K562 (cell line): Measurements from ENCODE around the gene SOBP.

Experiments used
- E2F6 ChIP-seq, 2 experiments: IDR thresholded peaks; 2 replicates each; pipeline ENCODE4 v1.6.1; 2011; ENCODE audit warnings: borderline replicate concordance in 1 of 2, control low read depth in 1 of 2, low read depth in 1 of 2, low read length in 1 of 2, mild to moderate bottlenecking in 1 of 2, mixed read lengths in 1 of 2, moderate library complexity in 1 of 2; ENCODE audit not compliant: insufficient read depth in 1 of 2, insufficient read length in 1 of 2, poor library complexity in 1 of 2, severe bottlenecking in 1 of 2; ENCODE audit errors: extremely low read depth in 1 of 2
- FOXK1 ChIP-seq: sonication (generic); formaldehyde crosslinking; IDR thresholded peaks from 2 replicates; pipeline ENCODE4 v1.8.0; 2022; ENCODE audit warnings: missing genetic modification reagents, mild to moderate bottlenecking, borderline replicate concordance
- HMG20A ChIP-seq: fragments of 450-650 bp; formaldehyde crosslinking; conservative IDR thresholded peaks from 2 replicates; pipeline ENCODE4 v1.4.0; 2020; ENCODE audit warnings: mild to moderate bottlenecking, mixed read lengths
- JUN ChIP-seq, 2 experiments: sonication (generic) in 1 of 2; formaldehyde crosslinking in 1 of 2; IDR thresholded peaks; 2 replicates each; pipeline versions ENCODE4 v1.6.1 to v1.8.0; 2012 to 2022; ENCODE audit warnings: borderline replicate concordance in 2 of 2, mild to moderate bottlenecking in 2 of 2, improper control_type of control experiment in 1 of 2, low read depth in 1 of 2, low read length in 1 of 2, missing genetic modification reagents in 1 of 2
- KLF1 ChIP-seq: fragments of 450-650 bp; IDR thresholded peaks from 2 replicates; pipeline ENCODE4 v1.6.1; 2016; ENCODE audit warnings: missing genetic modification characterization, missing compliant biosample characterization
- RBM22 ChIP-seq: fragments of 200-400 bp; formaldehyde crosslinking; IDR thresholded peaks from 2 replicates; pipeline ENCODE4 v1.6.1; 2018; ENCODE audit warnings: low read length, low read depth; ENCODE audit not compliant: poor library complexity, severe bottlenecking
- SP1 ChIP-seq: sonication (generic); formaldehyde crosslinking; IDR thresholded peaks from 2 replicates; pipeline ENCODE4 v1.8.1; 2022; ENCODE audit warnings: mild to moderate bottlenecking, missing genetic modification reagents
- TEAD4 ChIP-seq, 2 experiments: sonication (generic) in 1 of 2; formaldehyde crosslinking in 1 of 2; IDR thresholded peaks; 2 replicates each; pipeline versions ENCODE4 v1.6.1 to v1.8.0; 2012 to 2022; ENCODE audit warnings: borderline replicate concordance in 1 of 2, inconsistent platforms in 1 of 2, low read length in 1 of 2, mild to moderate bottlenecking in 1 of 2, missing genetic modification reagents in 1 of 2
- WHSC1 ChIP-seq: IDR thresholded peaks from one replicate; pipeline ENCODE4 v1.6.1; 2012; ENCODE audit warnings: low read length, control low read depth, inconsistent platforms
- ZNF79 ChIP-seq: fragments of 250-450 bp; sonication (Bioruptor Pico); IDR thresholded peaks from 2 replicates; pipeline ENCODE4 v1.4.0; 2020; ENCODE audit warnings: low read depth, mild to moderate bottlenecking, moderate library complexity
- TF ChIP-seq, protein P1 (sequence below), 3 experiments: IDR thresholded peaks in 2 of 3; conservative IDR thresholded peaks in 1 of 3; 2 replicates each; pipeline ENCODE4 v1.5.1; 2011 to 2012; ENCODE audit warnings: low read length in 3 of 3, mild to moderate bottlenecking in 3 of 3, control low read depth in 2 of 3, improper control_type of control experiment in 1 of 3, inconsistent platforms in 1 of 3, low read depth in 1 of 3, mixed read lengths in 1 of 3, moderate library complexity in 1 of 3; ENCODE audit not compliant: insufficient read depth in 2 of 3
- TF ChIP-seq, protein P2 (sequence below): fragments of 250-450 bp; sonication (Bioruptor Pico); IDR thresholded peaks from 2 replicates; pipeline ENCODE4 v1.6.1; 2021; ENCODE audit warnings: mild to moderate bottlenecking
- TF ChIP-seq, protein P3 (sequence below): fragments of 450-650 bp; formaldehyde crosslinking; conservative IDR thresholded peaks from 2 replicates; pipeline ENCODE4 v1.4.0; 2022; ENCODE audit warnings: mild to moderate bottlenecking, missing genetic modification characterization

DNA sequence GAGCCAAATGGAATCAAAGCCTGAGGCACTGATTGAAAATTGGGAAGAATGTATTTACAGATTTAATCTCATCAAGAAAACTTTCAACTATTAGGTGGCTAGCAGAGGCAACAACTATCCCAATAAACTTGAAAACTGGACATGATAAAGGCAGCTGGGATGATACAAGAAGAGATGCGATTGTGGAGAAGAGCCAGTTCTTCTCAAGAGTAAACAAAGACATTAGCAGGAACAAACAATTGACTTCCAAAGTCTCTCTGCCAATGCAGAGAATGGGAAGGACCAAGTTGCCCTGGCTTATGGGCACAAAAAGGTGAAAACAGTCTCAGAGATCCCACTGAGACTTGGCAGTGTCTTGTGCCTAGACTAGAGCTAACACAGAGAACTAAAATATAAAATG lies 132.4 kb downstream of the SOBP start:
- TF ChIP-seq FOXK1 (CRISPR knock-in tag) (no peak), SP1 (CRISPR knock-in tag) (no peak), ZNF79 (CRISPR knock-in tag) (no peak), E2F6 (IDR thresholded peaks at IDR 0.05; ENCODE audit: borderline replicate concordance in 1 of 2, extremely low read depth in 1 of 2, insufficient read depth in 1 of 2, insufficient read length in 1 of 2, low read depth in 1 of 2, low read length in 1 of 2, poor library complexity in 1 of 2, severe bottlenecking in 1 of 2) (no peak), JUN (IDR thresholded peaks at IDR 0.05; ENCODE audit: borderline replicate concordance, low read depth, low read length) (no peak), JUN (CRISPR knock-in tag; IDR thresholded peaks at IDR 0.05; ENCODE audit: borderline replicate concordance) (no peak), TEAD4 (IDR thresholded peaks at IDR 0.05; ENCODE audit: low read length) (no peak), TEAD4 (CRISPR knock-in tag; IDR thresholded peaks at IDR 0.05; ENCODE audit: borderline replicate concordance) (no peak), KLF1 (tag) (no peak), HMG20A (CRISPR knock-in tag) (no peak), RBM22 (no peak), WHSC1 (no peak)
- TF ChIP-seq, protein P1, sequence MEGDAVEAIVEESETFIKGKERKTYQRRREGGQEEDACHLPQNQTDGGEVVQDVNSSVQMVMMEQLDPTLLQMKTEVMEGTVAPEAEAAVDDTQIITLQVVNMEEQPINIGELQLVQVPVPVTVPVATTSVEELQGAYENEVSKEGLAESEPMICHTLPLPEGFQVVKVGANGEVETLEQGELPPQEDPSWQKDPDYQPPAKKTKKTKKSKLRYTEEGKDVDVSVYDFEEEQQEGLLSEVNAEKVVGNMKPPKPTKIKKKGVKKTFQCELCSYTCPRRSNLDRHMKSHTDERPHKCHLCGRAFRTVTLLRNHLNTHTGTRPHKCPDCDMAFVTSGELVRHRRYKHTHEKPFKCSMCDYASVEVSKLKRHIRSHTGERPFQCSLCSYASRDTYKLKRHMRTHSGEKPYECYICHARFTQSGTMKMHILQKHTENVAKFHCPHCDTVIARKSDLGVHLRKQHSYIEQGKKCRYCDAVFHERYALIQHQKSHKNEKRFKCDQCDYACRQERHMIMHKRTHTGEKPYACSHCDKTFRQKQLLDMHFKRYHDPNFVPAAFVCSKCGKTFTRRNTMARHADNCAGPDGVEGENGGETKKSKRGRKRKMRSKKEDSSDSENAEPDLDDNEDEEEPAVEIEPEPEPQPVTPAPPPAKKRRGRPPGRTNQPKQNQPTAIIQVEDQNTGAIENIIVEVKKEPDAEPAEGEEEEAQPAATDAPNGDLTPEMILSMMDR (IDR thresholded peaks at IDR 0.05 in 2 of 3, conservative IDR thresholded peaks at IDR 0.05 in 1 of 3; ENCODE audit: insufficient read depth in 2 of 3, low read depth in 1 of 3, low read length in 3 of 3), result no peak
- TF ChIP-seq, protein P2, sequence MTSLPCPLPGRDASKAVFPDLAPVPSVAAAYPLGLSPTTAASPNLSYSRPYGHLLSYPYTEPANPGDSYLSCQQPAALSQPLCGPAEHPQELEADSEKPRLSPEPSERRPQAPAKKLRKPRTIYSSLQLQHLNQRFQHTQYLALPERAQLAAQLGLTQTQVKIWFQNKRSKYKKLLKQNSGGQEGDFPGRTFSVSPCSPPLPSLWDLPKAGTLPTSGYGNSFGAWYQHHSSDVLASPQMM (CRISPR knock-in tag), result no peak
- TF ChIP-seq, protein P3, sequence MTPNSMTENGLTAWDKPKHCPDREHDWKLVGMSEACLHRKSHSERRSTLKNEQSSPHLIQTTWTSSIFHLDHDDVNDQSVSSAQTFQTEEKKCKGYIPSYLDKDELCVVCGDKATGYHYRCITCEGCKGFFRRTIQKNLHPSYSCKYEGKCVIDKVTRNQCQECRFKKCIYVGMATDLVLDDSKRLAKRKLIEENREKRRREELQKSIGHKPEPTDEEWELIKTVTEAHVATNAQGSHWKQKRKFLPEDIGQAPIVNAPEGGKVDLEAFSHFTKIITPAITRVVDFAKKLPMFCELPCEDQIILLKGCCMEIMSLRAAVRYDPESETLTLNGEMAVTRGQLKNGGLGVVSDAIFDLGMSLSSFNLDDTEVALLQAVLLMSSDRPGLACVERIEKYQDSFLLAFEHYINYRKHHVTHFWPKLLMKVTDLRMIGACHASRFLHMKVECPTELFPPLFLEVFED, result no peak
